ENCODE results near the gene PIEZO2. TPM values are rescaled to one million over a fixed set of nuclear protein-coding genes. Genes with fewer than 3 reads are reported as not detected.
A peak's percentile ranks its signal among the peaks of the same experiment; 100 is the strongest.

The PIEZO2 gene
- total RNA-seq, 1 donor from 2014 or later, result 51.0 TPM

- no peak for DNase-seq
Observed at GRCh38 chr18:11064727-11065460, 84.5 kb downstream of the PIEZO2 start.

- no peak for DNase-seq
Observed at GRCh38 chr18:11064106-11064505, 85.3 kb downstream of the PIEZO2 start.

- no peak for DNase-seq
Observed at GRCh38 chr18:11055721-11056120, 93.6 kb downstream of the PIEZO2 start.

- no peak for DNase-seq
Observed at GRCh38 chr18:11054497-11054896, 94.9 kb downstream of the PIEZO2 start.

GRCh38 chr18:11053293-11053692, 96.1 kb downstream of the PIEZO2 start:
- DNase-seq, result no peak

- no peak for DNase-seq
Observed at GRCh38 chr18:11052800-11053199, 96.6 kb downstream of the PIEZO2 start.

GRCh38 chr18:11051462-11051861, 97.9 kb downstream of the PIEZO2 start:
- DNase-seq, result no peak

GRCh38 chr18:11050966-11051365, 98.4 kb downstream of the PIEZO2 start:
- no peak for DNase-seq

GRCh38 chr18:11047817-11048216, 101.6 kb downstream of the PIEZO2 start:
- no peak for DNase-seq

GRCh38 chr18:11047156-11047555, 102.2 kb downstream of the PIEZO2 start:
- DNase-seq, result no peak

GRCh38 chr18:11046140-11046539, 103.2 kb downstream of the PIEZO2 start:
- DNase-seq, result peak; percentile 33

GRCh38 chr18:11043694-11044093, 105.7 kb downstream of the PIEZO2 start:
- DNase-seq, result no peak

GRCh38 chr18:11042247-11042646, 107.1 kb downstream of the PIEZO2 start:
- DNase-seq, result no peak

GRCh38 chr18:11040823-11041656, 108.3 kb downstream of the PIEZO2 start:
- DNase-seq, result no peak

GRCh38 chr18:11040359-11040758, 109.0 kb downstream of the PIEZO2 start:
- no peak for DNase-seq

GRCh38 chr18:11037533-11038240, 111.7 kb downstream of the PIEZO2 start:
- no peak for DNase-seq

- no peak for DNase-seq
Observed at GRCh38 chr18:11035814-11036495, 113.4 kb downstream of the PIEZO2 start.

- DNase-seq, result no peak
Observed at GRCh38 chr18:11035376-11035775, 114.0 kb downstream of the PIEZO2 start.

GRCh38 chr18:11034884-11035283, 114.5 kb downstream of the PIEZO2 start:
- DNase-seq, result no peak

GRCh38 chr18:11033503-11033902, 115.9 kb downstream of the PIEZO2 start:
- DNase-seq, result no peak

- no peak for DNase-seq
Observed at GRCh38 chr18:11031966-11032365, 117.4 kb downstream of the PIEZO2 start.

GRCh38 chr18:11029021-11029420, 120.3 kb downstream of the PIEZO2 start:
- no peak for DNase-seq

Measured in skin of body (tissue), 2 donors.